Body of pancreas (tissue), 4 donors: ENCODE results near the gene HLA-DQB1.

ENCODE experiments used
- POLR2A ChIP-seq, 3 donors: fragments of 450-650 bp; IDR thresholded peaks; one replicate each; pipeline ENCODE4 v1.6.1; 2016; ENCODE audit warnings: antibody characterized with exemption in 3 of 3, mild to moderate bottlenecking in 2 of 3
- TF ChIP-seq, protein P1 (sequence below), 7 experiments: fragments of 450-650 bp in 4 of 7; fragments of 200-600 bp in 3 of 7; sonication (generic) in 3 of 7; IDR thresholded peaks; one replicate each; pipeline ENCODE4 v1.5.1; 2016 to 2019; ENCODE audit warnings: antibody characterized with exemption in 7 of 7

DNA sequence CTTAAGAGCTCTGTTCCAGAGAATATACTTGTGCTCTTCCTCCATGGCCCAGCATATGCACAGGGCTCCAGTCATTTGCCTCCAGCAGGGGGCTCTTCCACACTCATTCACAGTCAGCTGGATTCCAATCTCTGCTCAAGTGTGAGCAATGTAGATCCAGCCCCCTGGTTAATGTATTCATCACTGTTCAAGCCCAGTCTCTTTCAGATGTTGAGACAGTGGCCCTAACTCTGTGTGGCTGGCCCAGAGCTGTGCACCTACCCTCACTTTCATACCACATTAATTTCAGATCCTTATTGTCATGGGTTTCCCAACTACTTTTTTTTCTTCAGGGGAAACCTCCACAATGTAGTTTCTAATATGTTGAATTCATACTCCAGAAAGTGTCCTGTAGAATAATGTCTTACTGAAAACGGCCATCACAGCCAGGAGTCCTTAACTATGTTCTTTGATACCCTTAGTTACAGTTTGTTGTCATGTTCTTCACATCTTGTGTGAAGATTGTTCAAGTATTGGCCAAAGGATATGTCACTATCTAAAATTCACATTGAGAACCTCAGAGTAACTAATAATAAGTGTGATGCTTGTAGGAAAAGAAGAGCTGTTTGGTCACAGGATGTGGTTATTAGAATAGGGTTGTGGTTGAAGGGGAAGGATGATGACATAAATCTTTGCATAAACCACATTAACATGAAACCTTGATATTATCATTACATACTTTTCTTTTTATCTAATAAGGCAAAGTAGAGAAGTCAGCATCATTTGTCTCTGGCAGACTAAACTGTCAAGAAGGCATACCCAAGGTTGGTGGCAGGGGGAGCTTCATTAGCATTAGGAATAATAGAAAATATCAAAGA, 43.7 kb downstream of the HLA-DQB1 start:
- TF ChIP-seq, protein P1, sequence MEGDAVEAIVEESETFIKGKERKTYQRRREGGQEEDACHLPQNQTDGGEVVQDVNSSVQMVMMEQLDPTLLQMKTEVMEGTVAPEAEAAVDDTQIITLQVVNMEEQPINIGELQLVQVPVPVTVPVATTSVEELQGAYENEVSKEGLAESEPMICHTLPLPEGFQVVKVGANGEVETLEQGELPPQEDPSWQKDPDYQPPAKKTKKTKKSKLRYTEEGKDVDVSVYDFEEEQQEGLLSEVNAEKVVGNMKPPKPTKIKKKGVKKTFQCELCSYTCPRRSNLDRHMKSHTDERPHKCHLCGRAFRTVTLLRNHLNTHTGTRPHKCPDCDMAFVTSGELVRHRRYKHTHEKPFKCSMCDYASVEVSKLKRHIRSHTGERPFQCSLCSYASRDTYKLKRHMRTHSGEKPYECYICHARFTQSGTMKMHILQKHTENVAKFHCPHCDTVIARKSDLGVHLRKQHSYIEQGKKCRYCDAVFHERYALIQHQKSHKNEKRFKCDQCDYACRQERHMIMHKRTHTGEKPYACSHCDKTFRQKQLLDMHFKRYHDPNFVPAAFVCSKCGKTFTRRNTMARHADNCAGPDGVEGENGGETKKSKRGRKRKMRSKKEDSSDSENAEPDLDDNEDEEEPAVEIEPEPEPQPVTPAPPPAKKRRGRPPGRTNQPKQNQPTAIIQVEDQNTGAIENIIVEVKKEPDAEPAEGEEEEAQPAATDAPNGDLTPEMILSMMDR (IDR thresholded peaks at IDR 0.05): peak in 4 of 7 experiments; percentile 29 to 45 (median 37)
- no peak for TF ChIP-seq POLR2A (IDR thresholded peaks at IDR 0.05)
